Activated CD4-positive, alpha-beta memory T cell treated with anti-CD3 and anti-CD28 coated beads, Interleukin-2, amount 10 ng/mL, durations not matched to agents 7 days and 5 days (primary cell): Measurements from ENCODE around the gene AQP10. TPM values are rescaled to one million over a fixed set of nuclear protein-coding genes. Genes with fewer than 3 reads are reported as not detected.
"Not testable (repeated sequence)": the region's sequence is repeated elsewhere in the genome, so short reads cannot be mapped to it uniquely, and the experiment has no call there.

Experiments
- CTCF ChIA-PET: fragments of 350-600 bp; sonication (Branson Sonifier 250); formaldehyde crosslinking; loops from one replicate; lab custom pipeline; 2021; ENCODE audit warnings: antibody characterized with exemption, inconsistent platforms; lab: Charles Lee
- POLR2A ChIA-PET: fragments of 350-600 bp; sonication (Branson Sonifier 250); formaldehyde crosslinking; loops from one replicate; lab custom pipeline; 2021; ENCODE audit warnings: antibody characterized with exemption; lab: Charles Lee
- DNase-seq: peaks from one replicate; pipeline ENCODE4 v3.0.0-alpha.2; 2020
- H3K27ac Mint-ChIP-seq: one replicate; pipeline ENCODE4 v1.8.0; 2021; ENCODE audit warnings: mild to moderate bottlenecking, mixed read lengths
- H3K27me3 Mint-ChIP-seq: one replicate; pipeline ENCODE4 v1.8.0; 2021; ENCODE audit warnings: mixed read lengths
- H3K36me3 Mint-ChIP-seq: one replicate; pipeline ENCODE4 v1.8.0; 2021; ENCODE audit warnings: low read depth, mixed read lengths
- H3K4me1 Mint-ChIP-seq: one replicate; pipeline ENCODE4 v1.8.0; 2021; ENCODE audit warnings: mixed read lengths
- H3K4me3 Mint-ChIP-seq: one replicate; pipeline ENCODE4 v1.8.0; 2021; ENCODE audit warnings: mild to moderate bottlenecking, mixed read lengths
- H3K9me3 Mint-ChIP-seq: one replicate; pipeline ENCODE4 v1.8.0; 2021; ENCODE audit warnings: mixed read lengths
- total RNA-seq, 2 experiments: library from RNA; stranded (reverse); gene quantifications; one replicate each; pipeline ENCODE4 v1.2.3, GENCODE V29; 2021

The AQP10 gene
- total RNA-seq, 2 experiments from 2014 or later: not detected

DNA sequence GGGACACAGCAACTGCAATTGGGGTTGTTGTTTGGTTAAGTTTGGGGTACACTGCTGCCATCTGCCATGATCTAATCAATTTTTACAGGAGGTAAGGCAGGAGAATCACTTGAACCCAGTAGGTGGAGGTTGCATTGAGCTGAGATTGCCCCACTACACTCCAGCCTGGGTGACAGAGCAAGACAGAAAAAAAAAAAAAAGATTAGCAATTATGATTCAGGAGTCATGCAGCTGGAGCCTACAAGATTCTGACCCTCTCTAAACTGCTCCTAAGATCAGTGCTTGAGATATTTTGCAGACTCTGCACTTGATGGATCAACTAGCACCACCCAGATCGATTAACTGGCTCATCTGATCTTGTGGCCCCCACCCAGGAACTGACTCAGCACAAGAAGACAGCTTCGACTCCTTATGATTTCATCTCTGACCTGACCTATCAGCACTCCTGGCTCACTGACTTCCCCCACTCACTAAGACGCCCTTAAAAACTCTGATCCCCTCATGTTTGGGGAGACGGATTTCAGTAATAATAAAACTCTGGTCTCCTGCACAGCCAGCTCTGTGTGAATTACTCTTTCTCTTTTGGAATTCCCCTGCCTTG lies 13.1 kb upstream of the AQP10 start:
- POLR2A ChIA-PET: interaction anchor here (0.9 kb wide), 3 partner anchors 18 to 125 kb away, joined by 3 to 4 read pairs (median 3); no protein-coding TSS in a partner anchor
- CTCF ChIA-PET: interaction anchor here (0.9 to 3.3 kb wide), 5 partner anchors 11 to 37 kb away, joined by 3 to 20 read pairs (median 4); no protein-coding TSS in a partner anchor
- H3K4me1 Mint-ChIP-seq: peaks cover 23% of the 10 kb centered on the region
- not testable (repeated sequence) for H3K9me3 Mint-ChIP-seq, H3K27me3 Mint-ChIP-seq, H3K36me3 Mint-ChIP-seq, H3K4me3 Mint-ChIP-seq
- H3K27ac Mint-ChIP-seq: peak overlapping the region; percentile 71
- peak; percentile 45 for DNase-seq

DNA sequence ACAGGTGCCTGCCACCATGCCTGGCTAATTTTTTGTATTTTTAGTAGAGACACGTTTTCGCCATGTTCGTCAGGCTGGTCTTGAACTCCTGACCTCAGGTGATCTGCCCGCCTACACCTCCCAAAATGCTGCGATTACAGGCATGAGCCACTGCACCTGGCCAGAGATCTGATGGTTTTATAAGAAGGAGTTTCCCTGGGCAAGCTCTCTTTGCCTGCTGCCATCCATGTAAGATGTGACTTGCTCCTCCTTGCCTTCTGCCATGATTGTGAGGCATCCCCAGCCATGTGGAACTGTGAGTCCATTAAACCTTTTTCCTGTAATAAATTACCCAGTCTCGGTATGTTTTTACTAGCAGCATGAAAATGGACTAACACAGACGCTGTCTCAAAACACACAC lies 11.8 kb upstream of the AQP10 start:
- H3K4me3 Mint-ChIP-seq, H3K27ac Mint-ChIP-seq, H3K36me3 Mint-ChIP-seq, POLR2A ChIA-PET, H3K9me3 Mint-ChIP-seq, DNase-seq, H3K27me3 Mint-ChIP-seq: not testable (repeated sequence)
- H3K4me1 Mint-ChIP-seq: peaks cover 23% of the 10 kb centered on the region
- CTCF ChIA-PET: interaction anchor here (1.5 to 3.3 kb wide), 3 partner anchors 15 to 26 kb away, joined by 3 to 20 read pairs (median 4); no protein-coding TSS in a partner anchor

DNA sequence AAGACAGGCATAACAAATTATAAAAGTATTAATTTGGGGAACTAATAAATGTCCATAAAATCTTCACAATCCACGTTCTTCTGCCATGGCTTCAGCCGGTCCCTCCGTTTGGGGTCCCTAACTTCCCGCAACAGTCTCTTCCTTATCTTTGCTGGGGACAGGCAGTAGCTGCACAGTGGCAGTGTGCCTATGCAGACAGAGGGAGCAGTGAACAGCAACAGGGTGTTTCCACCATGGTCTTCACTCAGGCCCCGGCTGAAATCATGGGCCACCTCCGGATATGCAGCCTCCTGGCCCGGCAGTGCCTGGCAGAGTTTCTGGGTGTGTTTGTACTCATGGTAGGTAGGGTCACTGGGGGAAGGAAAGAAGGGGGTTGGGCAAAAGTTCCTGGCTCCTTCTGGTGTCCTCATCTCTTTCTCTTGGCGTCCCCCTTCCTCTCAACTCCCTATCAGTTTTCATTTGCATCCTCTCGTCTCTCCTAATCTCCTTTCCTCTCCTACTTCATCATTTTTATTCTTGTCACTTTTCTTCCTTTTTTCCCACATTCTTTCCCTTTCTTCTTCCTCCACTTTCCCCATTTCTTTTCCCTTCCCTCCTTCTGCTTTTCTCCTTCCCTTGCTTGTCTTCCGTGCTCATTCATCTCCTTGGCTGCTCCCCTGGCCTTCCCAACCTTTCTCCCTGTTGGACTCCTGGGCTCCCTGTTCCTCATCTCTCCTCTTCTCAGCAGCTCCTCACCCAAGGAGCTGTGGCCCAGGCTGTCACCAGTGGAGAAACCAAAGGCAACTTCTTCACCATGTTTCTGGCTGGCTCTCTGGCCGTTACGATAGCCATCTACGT lies 8.4 kb upstream of the AQP10 start:
- peaks cover 13% of the 10 kb centered on the region for H3K4me1 Mint-ChIP-seq
- H3K9me3 Mint-ChIP-seq, DNase-seq, H3K27me3 Mint-ChIP-seq, H3K36me3 Mint-ChIP-seq, H3K4me3 Mint-ChIP-seq, POLR2A ChIA-PET, H3K27ac Mint-ChIP-seq: not testable (repeated sequence)
- CTCF ChIA-PET: interaction anchor here (1.1 to 1.4 kb wide), 2 partner anchors 11 to 23 kb away, joined by 3 to 4 read pairs; no protein-coding TSS in a partner anchor

DNA sequence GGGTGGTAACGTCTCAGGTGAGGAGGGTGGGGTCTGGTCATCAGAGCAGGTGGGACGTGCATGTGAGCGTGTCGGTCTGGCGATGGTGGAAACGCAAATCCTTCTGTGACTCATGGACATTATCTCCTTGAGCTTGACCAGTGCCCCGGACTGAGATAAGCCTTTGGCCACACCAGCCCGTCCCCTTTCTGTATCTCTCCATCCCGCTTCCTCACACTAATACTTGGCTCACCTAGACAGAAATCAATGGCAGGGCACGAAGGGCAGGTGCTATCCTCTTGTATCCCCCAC lies 7.9 kb upstream of the AQP10 start:
- POLR2A ChIA-PET: no interaction called here
- no peak overlapping the region for H3K4me3 Mint-ChIP-seq
- CTCF ChIA-PET: interaction anchor here (1.0 kb wide), 1 partner anchor 22 kb away, joined by 3 read pairs; no protein-coding TSS in a partner anchor
- no peak overlapping the region for H3K27ac Mint-ChIP-seq
- peaks cover 9% of the 10 kb centered on the region for H3K36me3 Mint-ChIP-seq
- H3K9me3 Mint-ChIP-seq: peaks cover 14% of the 10 kb centered on the region
- H3K4me1 Mint-ChIP-seq: peaks cover 7% of the 10 kb centered on the region
- DNase-seq: no peak
- H3K27me3 Mint-ChIP-seq: peaks cover 9% of the 10 kb centered on the region

DNA sequence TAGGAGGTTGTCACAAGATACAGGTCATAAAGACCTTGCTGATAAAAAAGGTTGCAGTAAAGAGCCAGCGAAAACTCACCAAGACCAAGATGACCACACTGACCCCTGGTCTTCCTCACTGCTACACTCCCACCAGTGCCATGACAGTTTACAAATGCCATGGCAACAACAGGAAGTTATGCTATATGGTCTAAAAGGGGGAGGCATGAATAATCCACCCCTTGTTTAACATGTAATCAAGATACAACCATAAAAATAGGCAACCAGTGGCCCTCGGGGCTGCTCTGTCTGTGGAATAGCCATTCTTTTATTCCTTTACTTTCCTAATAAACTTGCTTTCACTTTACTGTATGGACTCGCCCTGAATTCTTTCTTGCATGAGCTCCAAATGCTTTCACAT lies 6.7 kb upstream of the AQP10 start:
- H3K27ac Mint-ChIP-seq, H3K36me3 Mint-ChIP-seq, CTCF ChIA-PET, H3K4me1 Mint-ChIP-seq, POLR2A ChIA-PET, DNase-seq, H3K4me3 Mint-ChIP-seq: not testable (repeated sequence)
- peaks cover 12% of the 10 kb centered on the region for H3K27me3 Mint-ChIP-seq
- peaks cover 16% of the 10 kb centered on the region for H3K9me3 Mint-ChIP-seq

DNA sequence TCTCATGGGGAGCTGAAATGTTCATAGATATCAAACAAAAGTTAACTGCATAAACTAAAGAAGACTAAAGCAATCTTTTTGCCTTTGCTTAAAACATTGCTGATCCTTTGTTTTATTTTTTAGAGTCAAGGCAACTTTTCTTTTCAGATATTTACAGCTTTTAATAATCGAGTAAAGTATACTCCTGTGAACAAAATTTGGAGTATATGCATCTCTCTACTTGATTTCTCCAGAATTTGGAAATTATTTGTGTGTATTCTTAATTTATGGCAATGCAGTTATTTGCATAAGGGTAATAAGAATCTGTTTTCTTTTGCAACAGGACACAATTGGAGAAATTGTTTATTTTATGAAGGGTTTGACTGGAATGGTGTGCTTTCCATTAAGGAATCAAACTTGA lies 4.2 kb upstream of the AQP10 start:
- ChIA-PET POLR2A (no interaction called here), CTCF (no interaction called here)

DNA sequence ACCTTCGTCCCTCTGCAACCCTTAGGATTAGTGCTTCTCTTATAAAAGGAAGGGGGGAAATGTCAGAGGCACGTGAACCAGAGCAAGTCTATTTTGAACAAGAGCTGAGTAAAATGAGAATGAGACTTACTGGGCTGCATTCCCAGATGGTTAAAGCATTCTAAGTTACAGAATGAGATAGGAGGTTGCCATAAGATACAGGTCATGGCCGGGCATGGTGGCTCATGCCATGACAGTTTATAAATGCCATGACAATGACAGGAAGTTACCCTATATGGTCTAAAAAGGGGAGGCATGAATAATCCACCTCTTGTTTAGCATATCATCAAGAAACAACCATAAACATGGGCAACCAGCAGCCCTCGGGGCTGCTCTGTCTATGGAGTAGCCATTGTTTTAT lies 2.5 kb upstream of the AQP10 start:
- ChIA-PET POLR2A (no interaction called here), CTCF (interaction anchor here (0.7 kb wide), 1 partner anchor 16 kb away, joined by 3 read pairs; no protein-coding TSS in a partner anchor)
- Mint-ChIP-seq H3K27ac (no peak overlapping the region), H3K4me3 (no peak overlapping the region), H3K9me3 (peaks cover 14% of the 10 kb centered on the region), H3K4me1 (no peaks in the 10 kb centered on the region), H3K27me3 (peaks cover 28% of the 10 kb centered on the region), H3K36me3 (peaks cover 7% of the 10 kb centered on the region)
- DNase-seq: no peak

More for the DNA sequence above, 4.2 kb upstream of the AQP10 start:
- Mint-ChIP-seq H3K4me3 (no peak overlapping the region), H3K4me1 (no peaks in the 10 kb centered on the region), H3K27ac (no peak overlapping the region), H3K36me3 (peaks cover 7% of the 10 kb centered on the region), H3K27me3 (peaks cover 18% of the 10 kb centered on the region), H3K9me3 (peaks cover 14% of the 10 kb centered on the region)
- no peak for DNase-seq

DNA sequence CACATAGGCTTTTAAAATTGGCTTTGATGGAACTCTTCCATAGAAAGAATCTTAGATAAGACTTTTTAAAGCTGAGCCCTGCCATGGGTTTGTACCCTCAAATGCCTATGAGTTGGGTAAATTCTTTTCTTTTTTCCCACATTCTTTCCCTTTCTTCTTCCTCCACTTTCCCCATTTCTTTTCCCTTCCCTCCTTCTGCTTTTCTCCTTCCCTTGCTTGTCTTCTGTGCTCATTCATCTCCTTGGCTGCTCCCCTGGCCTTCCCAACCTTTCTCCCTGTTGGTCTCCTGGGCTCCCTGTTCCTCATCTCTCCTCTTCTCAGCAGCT lies 679 bp downstream of the AQP10 start:
- H3K9me3 Mint-ChIP-seq: peaks cover 12% of the 10 kb centered on the region
- H3K27ac Mint-ChIP-seq, H3K4me3 Mint-ChIP-seq, CTCF ChIA-PET, H3K36me3 Mint-ChIP-seq, DNase-seq, POLR2A ChIA-PET: not testable (repeated sequence)
- peaks cover 31% of the 10 kb centered on the region for H3K27me3 Mint-ChIP-seq
- peaks cover 13% of the 10 kb centered on the region for H3K4me1 Mint-ChIP-seq

DNA sequence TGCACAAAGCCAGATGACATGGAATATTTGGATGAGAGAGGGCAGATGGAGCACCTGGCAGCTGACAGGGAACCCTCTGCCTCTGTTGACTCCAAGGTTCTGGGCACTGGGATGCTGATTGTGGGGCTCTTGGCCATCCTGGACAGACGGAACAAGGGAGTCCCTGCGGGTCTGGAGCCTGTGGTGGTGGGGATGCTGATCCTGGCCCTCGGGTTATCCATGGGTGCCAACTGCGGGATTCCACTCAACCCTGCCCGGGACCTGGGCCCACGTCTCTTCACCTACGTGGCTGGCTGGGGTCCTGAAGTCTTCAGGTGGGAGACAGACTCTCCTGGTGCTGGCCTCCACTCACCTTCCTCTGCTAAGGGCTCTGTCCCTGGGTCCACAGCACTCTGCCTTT lies 2.6 kb downstream of the AQP10 start:
- CTCF ChIA-PET: interaction anchor here (0.9 to 7.1 kb wide), 8 partner anchors 8 to 356 kb away, joined by 3 to 197 read pairs (median 4); no protein-coding TSS in a partner anchor
- H3K4me1 Mint-ChIP-seq: peaks cover 30% of the 10 kb centered on the region

DNA sequence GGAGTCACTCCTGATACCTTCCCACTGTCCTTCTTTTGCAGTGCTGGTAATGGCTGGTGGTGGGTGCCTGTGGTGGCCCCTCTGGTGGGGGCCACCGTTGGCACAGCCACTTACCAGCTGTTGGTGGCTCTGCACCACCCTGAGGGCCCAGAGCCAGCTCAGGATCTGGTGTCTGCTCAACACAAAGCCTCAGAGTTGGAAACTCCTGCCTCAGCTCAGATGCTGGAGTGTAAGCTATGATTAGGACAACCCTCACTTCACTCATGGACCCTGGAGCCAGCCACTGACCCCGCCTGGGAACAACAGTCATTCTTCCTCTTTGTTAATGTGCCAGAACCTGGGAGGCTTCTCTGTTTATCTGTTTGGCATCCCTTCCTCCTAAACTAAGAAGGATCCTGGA lies 3.3 kb downstream of the AQP10 start:
- H3K4me1 Mint-ChIP-seq: peaks cover 35% of the 10 kb centered on the region
- ChIA-PET CTCF (interaction anchor here (0.8 to 7.1 kb wide), 13 partner anchors 9 to 357 kb away, joined by 3 to 197 read pairs (median 4); no protein-coding TSS in a partner anchor), POLR2A (interaction anchor here (1.0 to 4.2 kb wide), 4 partner anchors 9 to 27 kb away, joined by 3 to 71 read pairs (median 4); no protein-coding TSS in a partner anchor)
- peaks cover 5% of the 10 kb centered on the region for H3K36me3 Mint-ChIP-seq
- peak overlapping the region; percentile 88 for H3K27ac Mint-ChIP-seq
- no peak for DNase-seq
- H3K27me3 Mint-ChIP-seq: peaks cover 20% of the 10 kb centered on the region
- no peaks in the 10 kb centered on the region for H3K9me3 Mint-ChIP-seq
- peak overlapping the region; percentile 86 for H3K4me3 Mint-ChIP-seq

More for the DNA sequence above, 2.6 kb downstream of the AQP10 start:
- H3K27me3 Mint-ChIP-seq: peaks cover 20% of the 10 kb centered on the region
- no peaks in the 10 kb centered on the region for H3K9me3 Mint-ChIP-seq
- POLR2A ChIA-PET: interaction anchor here (1.2 kb wide), 1 partner anchor 11 kb away, joined by 3 read pairs; no protein-coding TSS in a partner anchor
- DNase-seq: no peak
- H3K27ac Mint-ChIP-seq: no peak overlapping the region
- no peak overlapping the region for H3K4me3 Mint-ChIP-seq
- H3K36me3 Mint-ChIP-seq: peaks cover 3% of the 10 kb centered on the region

DNA sequence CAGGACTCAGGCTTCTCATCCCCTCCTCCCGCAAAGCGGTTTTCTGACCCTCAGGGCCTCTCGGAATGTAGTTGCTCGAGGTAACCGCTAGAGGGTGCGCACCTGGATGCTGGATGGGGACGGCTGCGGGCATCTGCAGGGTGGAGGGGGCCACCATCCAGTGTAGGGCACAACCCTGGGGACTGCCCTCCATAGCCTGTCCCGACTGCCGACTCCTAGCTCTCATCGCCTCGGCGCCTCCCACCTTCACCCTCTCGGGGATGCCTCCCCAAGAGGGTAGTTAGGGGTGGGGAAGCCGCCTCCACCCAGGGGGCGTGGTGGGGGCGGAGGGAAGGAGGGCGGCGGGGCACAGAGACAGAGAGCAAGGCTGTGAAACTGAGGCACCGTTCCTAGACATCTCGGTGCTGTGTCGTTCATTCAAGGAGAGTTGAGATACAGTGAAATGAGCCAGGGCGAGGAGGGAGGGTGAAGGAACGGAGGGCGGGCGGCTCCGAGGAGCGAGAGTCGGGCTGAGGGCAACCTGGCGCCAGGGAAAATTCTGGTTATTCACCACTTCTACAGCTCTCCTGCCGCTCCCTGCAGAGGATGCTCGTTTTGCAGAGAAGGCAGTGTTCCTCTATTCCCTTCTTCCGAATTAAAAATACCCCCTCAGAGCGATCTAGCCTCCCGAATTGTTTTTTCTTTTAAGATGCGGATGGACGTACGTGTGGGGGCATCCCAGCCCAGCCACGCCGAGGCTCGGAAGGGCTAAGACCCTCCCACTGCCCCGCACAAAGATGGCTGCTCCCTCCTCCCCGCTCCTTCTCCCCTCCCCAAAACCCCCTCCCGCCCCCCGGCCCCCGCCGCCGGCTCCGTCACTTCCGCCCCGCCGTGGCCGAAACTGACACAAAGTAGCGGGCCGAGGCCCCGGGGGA lies 4.0 kb downstream of the AQP10 start, which contains the start of gene ATP8B2:
TSS of gene ATP8B2 (plus strand) at position 857 of the 914 bp plus-strand sequence. CDS start 2,617 bp downstream, outside the sequence.
- peak within 1 kb of the TSS; percentile 89 for H3K27ac Mint-ChIP-seq
- peaks cover 42% of the 10 kb centered on the region for H3K4me1 Mint-ChIP-seq
- H3K36me3 Mint-ChIP-seq: peaks cover 11% of the 10 kb centered on the region
- peaks cover 17% of the 10 kb centered on the region for H3K27me3 Mint-ChIP-seq
- CTCF ChIA-PET: interaction anchor here (0.6 to 7.1 kb wide), 15 partner anchors 9 to 358 kb away, joined by 3 to 197 read pairs (median 4); no protein-coding TSS in a partner anchor
- DNase-seq: peak; percentile 85
- POLR2A ChIA-PET: interaction anchor here (0.7 to 5.2 kb wide), 10 partner anchors 8 to 335 kb away, joined by 3 to 71 read pairs (median 4); partner anchors contain the start of genes HAX1 and RPS27
- peak within 1 kb of the TSS; percentile 86 for H3K4me3 Mint-ChIP-seq
- H3K9me3 Mint-ChIP-seq: no peaks in the 10 kb centered on the region
